Glutamatergic neuron (in vitro differentiated cells): Measurements from ENCODE around the gene MAP4K4. TPM values are rescaled to one million over a fixed set of nuclear protein-coding genes. Genes with fewer than 3 reads are reported as not detected.

Source experiments
- DNase-seq: peaks from one replicate; pipeline ENCODE4 v3.0.0; 2022
- H3K27ac Mint-ChIP-seq: one replicate; pipeline ENCODE4 v1.8.0; 2020; ENCODE audit warnings: mild to moderate bottlenecking, mixed read lengths, inconsistent platforms; ENCODE audit not compliant: unreplicated experiment
- H3K27me3 Mint-ChIP-seq: one replicate; pipeline ENCODE4 v1.8.0; 2020; ENCODE audit warnings: mild to moderate bottlenecking, moderate library complexity, mixed read lengths, inconsistent platforms; ENCODE audit not compliant: unreplicated experiment
- H3K36me3 Mint-ChIP-seq: one replicate; pipeline ENCODE4 v1.8.0; 2020; ENCODE audit warnings: mild to moderate bottlenecking, mixed read lengths, inconsistent platforms; ENCODE audit not compliant: unreplicated experiment
- H3K4me1 Mint-ChIP-seq: one replicate; pipeline ENCODE4 v1.8.0; 2020; ENCODE audit warnings: mild to moderate bottlenecking, low read depth, mixed read lengths, inconsistent platforms; ENCODE audit not compliant: unreplicated experiment
- H3K4me3 Mint-ChIP-seq: one replicate; pipeline ENCODE4 v1.8.0; 2020; ENCODE audit warnings: mild to moderate bottlenecking, mixed read lengths, inconsistent platforms; ENCODE audit not compliant: unreplicated experiment
- H3K9me3 Mint-ChIP-seq: one replicate; pipeline ENCODE4 v1.8.0; 2020; ENCODE audit warnings: mild to moderate bottlenecking, moderate library complexity, mixed read lengths, inconsistent platforms; ENCODE audit not compliant: unreplicated experiment
- CTCF ChIP-seq: fragments of 200-600 bp; sonication (generic); IDR thresholded peaks from one replicate; pipeline ENCODE4 v1.5.0; 2021; ENCODE audit not compliant: partially characterized antibody, unreplicated experiment
- total RNA-seq: library from RNA; stranded (reverse); fragmentation: NEBNext Ultra II Directional; extraction: Animal tissue kit (Norgen Biotek cat#: 25700); gene quantifications from one replicate; pipeline ENCODE4 v1.2.1, GENCODE V29; 2021; ENCODE audit not compliant: unreplicated experiment

Gene MAP4K4
- total RNA-seq, 1 donor from 2014 or later = 756 TPM

GRCh38 chr2:101895039-101895438, 197.5 kb downstream of the MAP4K4 start:
- peaks cover 3% of the 10 kb centered on the region for H3K4me1 Mint-ChIP-seq
- H3K27me3 Mint-ChIP-seq = peaks cover 15% of the 10 kb centered on the region
- H3K36me3 Mint-ChIP-seq = peaks cover 6% of the 10 kb centered on the region
- H3K9me3 Mint-ChIP-seq = peaks cover 34% of the 10 kb centered on the region
- DNase-seq = no peak
- H3K27ac Mint-ChIP-seq = no peak overlapping the region
- TF ChIP-seq CTCF = no peak
- H3K4me3 Mint-ChIP-seq = no peak overlapping the region

DNA sequence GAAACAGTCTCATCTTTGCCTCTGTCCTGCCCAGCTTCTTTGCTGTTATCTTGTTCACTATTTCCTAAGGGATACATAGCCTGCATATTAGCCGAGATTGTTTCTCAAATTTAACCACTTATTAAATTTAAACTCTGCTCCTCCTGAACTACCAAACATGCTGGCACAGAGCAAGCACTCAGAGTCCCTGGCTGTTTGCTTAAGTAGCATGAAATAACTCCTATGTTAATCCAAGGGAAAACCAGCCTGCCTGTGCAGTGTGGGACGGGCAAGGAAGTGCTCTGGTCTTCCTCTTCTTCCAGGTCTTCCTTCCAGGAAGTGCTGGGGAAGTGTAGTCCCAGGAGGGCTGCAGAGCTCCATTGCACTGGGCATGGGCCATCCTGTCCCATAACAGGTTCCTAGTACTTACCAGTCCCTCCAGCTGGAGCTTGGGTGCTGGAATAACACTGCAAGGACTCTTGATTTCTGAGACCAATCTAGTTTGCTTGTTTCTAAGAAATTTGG, 198.4 kb downstream of the MAP4K4 start:
- H3K4me3 Mint-ChIP-seq = no peak overlapping the region
- no peak overlapping the region for H3K27ac Mint-ChIP-seq
- DNase-seq = no peak
- H3K36me3 Mint-ChIP-seq = peaks cover 6% of the 10 kb centered on the region
- H3K4me1 Mint-ChIP-seq = peaks cover 3% of the 10 kb centered on the region
- H3K9me3 Mint-ChIP-seq = peaks cover 38% of the 10 kb centered on the region
- H3K27me3 Mint-ChIP-seq = peaks cover 16% of the 10 kb centered on the region
- TF ChIP-seq CTCF = no peak

GRCh38 chr2:101897301-101897700, 199.8 kb downstream of the MAP4K4 start:
- H3K4me3 Mint-ChIP-seq = no peak overlapping the region
- DNase-seq = no peak
- no peak overlapping the region for H3K27ac Mint-ChIP-seq
- no peak for TF ChIP-seq CTCF
- no peaks in the 10 kb centered on the region for H3K4me1 Mint-ChIP-seq
- H3K27me3 Mint-ChIP-seq = peaks cover 14% of the 10 kb centered on the region
- peaks cover 36% of the 10 kb centered on the region for H3K9me3 Mint-ChIP-seq
- peaks cover 6% of the 10 kb centered on the region for H3K36me3 Mint-ChIP-seq

- Mint-ChIP-seq H3K4me3 (no peak overlapping the region), H3K27ac (no peak overlapping the region), H3K27me3 (peaks cover 14% of the 10 kb centered on the region), H3K9me3 (peaks cover 34% of the 10 kb centered on the region), H3K4me1 (no peaks in the 10 kb centered on the region), H3K36me3 (no peaks in the 10 kb centered on the region)
- no peak for TF ChIP-seq CTCF
- no peak for DNase-seq
These were observed 201.8 kb downstream of the MAP4K4 start for GRCh38 chr2:101899265-101899664.

DNA sequence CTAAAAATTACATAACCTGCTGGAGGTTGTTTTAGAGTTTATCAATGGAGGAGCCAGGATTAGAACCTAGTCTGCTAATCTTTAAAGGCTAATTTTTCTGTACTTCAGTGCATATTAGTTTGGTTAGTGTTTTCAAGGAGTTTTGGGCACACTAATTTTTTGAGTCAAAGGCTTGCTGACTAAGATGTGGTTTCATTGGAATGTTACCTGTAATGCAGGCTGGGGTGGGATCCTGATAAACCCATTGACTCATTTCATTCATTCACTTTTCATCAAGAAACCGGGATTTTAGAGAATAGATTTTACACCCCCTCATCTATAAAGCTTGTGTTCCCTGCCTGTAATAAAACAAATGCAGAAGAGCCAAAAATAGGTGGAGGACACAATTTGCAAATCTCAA, 202.4 kb downstream of the MAP4K4 start:
- Mint-ChIP-seq H3K9me3 (peaks cover 32% of the 10 kb centered on the region), H3K27ac (no peak overlapping the region), H3K36me3 (no peaks in the 10 kb centered on the region), H3K4me1 (peaks cover 2% of the 10 kb centered on the region), H3K4me3 (no peak overlapping the region), H3K27me3 (peaks cover 15% of the 10 kb centered on the region)
- no peak for TF ChIP-seq CTCF
- DNase-seq = no peak
